ENCODE data around the gene CXCL12.

Gene CXCL12

GRCh38 chr10:44348496-44348895 lies 36.4 kb downstream of the CXCL12 start:
- DNase-seq (ENCODE audit: low read depth, low spot score): no peak
- POLR2A ChIA-PET: no interaction called here
- H3K4me3 ChIP-seq (ENCODE audit: low read depth, low read length): no peak overlapping the region
- TF ChIP-seq CTCF (IDR thresholded peaks at IDR 0.05; ENCODE audit: insufficient read depth, low read length, missing control alignments): no peak
- CTCF ChIA-PET: interaction anchor here (0.8 to 2.4 kb wide), 3 partner anchors 11 to 38 kb away, joined by 3 to 9 read pairs (median 4); no protein-coding TSS in a partner anchor

GRCh38 chr10:44347609-44348400 lies 37.1 kb downstream of the CXCL12 start:
- CTCF ChIA-PET: interaction anchor here (0.8 to 2.4 kb wide), 4 partner anchors 10 to 39 kb away, joined by 3 to 9 read pairs (median 4); no protein-coding TSS in a partner anchor
- POLR2A ChIA-PET: no interaction called here
- H3K4me3 ChIP-seq (ENCODE audit: low read depth, low read length): no peak overlapping the region
- TF ChIP-seq CTCF (IDR thresholded peaks at IDR 0.05; ENCODE audit: insufficient read depth, low read length, missing control alignments): no peak
- no peak for DNase-seq (ENCODE audit: low read depth, low spot score)

- DNase-seq (ENCODE audit: low read depth, low spot score): no peak
- TF ChIP-seq CTCF (IDR thresholded peaks at IDR 0.05; ENCODE audit: insufficient read depth, low read length, missing control alignments): no peak
- POLR2A ChIA-PET: no interaction called here
- no peak overlapping the region for H3K4me3 ChIP-seq (ENCODE audit: low read depth, low read length)
- CTCF ChIA-PET: no interaction called here
Measured at GRCh38 chr10:44344727-44345126, 40.2 kb downstream of the CXCL12 start.

- CTCF ChIA-PET: interaction anchor here (0.6 kb wide), 1 partner anchor 32 kb away, joined by 3 read pairs; no protein-coding TSS in a partner anchor
- H3K4me3 ChIP-seq (ENCODE audit: low read depth, low read length): no peak overlapping the region
- DNase-seq (ENCODE audit: low read depth, low spot score): no peak
- POLR2A ChIA-PET: no interaction called here
- TF ChIP-seq CTCF (IDR thresholded peaks at IDR 0.05; ENCODE audit: insufficient read depth, low read length, missing control alignments): no peak
Measured at GRCh38 chr10:44343843-44344242, 41.1 kb downstream of the CXCL12 start.

GRCh38 chr10:44341886-44342285 lies 43.0 kb downstream of the CXCL12 start:
- ChIA-PET POLR2A (no interaction called here), CTCF (interaction anchor here (0.9 kb wide), 1 partner anchor 45 kb away, joined by 3 read pairs; no protein-coding TSS in a partner anchor)
- DNase-seq (ENCODE audit: low read depth, low spot score): no peak
- no peak for TF ChIP-seq CTCF (IDR thresholded peaks at IDR 0.05; ENCODE audit: insufficient read depth, low read length, missing control alignments)
- H3K4me3 ChIP-seq (ENCODE audit: low read depth, low read length): no peak overlapping the region

- TF ChIP-seq CTCF (IDR thresholded peaks at IDR 0.05; ENCODE audit: insufficient read depth, low read length, missing control alignments): no peak
- CTCF ChIA-PET: interaction anchor here (1.0 to 1.6 kb wide), 2 partner anchors 18 to 30 kb away, joined by 3 to 4 read pairs; no protein-coding TSS in a partner anchor
- POLR2A ChIA-PET: no interaction called here
- no peak overlapping the region for H3K4me3 ChIP-seq (ENCODE audit: low read depth, low read length)
- DNase-seq (ENCODE audit: low read depth, low spot score): no peak
Measured at GRCh38 chr10:44340557-44340956, 44.3 kb downstream of the CXCL12 start.

Data from AG04449 (cell line).